Testis (tissue), 2 donors: ENCODE results near the gene TCHP.

Experiments used
- CTCF ChIP-seq, 3 experiments: fragments of 450-650 bp in 2 of 3; fragments of 200-600 bp in 1 of 3; sonication (generic) in 1 of 3; IDR thresholded peaks; one replicate each; pipeline ENCODE4 v1.5.1; 2016 to 2019; ENCODE audit warnings: antibody characterized with exemption in 3 of 3, mild to moderate bottlenecking in 2 of 3, moderate library complexity in 1 of 3
- POLR2A ChIP-seq: fragments of 450-650 bp; IDR thresholded peaks from one replicate; pipeline ENCODE4 v1.6.1; 2017; ENCODE audit warnings: antibody characterized with exemption, mild to moderate bottlenecking, moderate library complexity

- TF ChIP-seq CTCF (IDR thresholded peaks at IDR 0.05) (no peak), POLR2A (no peak)
Observed at GRCh38 chr12:109944561-109945359, 44.7 kb downstream of the TCHP start.
